Natural killer cell (primary cell): ENCODE results near the gene VAMP2. TPM values are rescaled to one million over a fixed set of nuclear protein-coding genes. Genes with fewer than 3 reads are reported as not detected.

ENCODE experiments used
- ATAC-seq, 3 donors: fragments of 150-1000 bp in 2 of 3; fragments of 200-7000 bp in 1 of 3; cut with Tn5 transposase; 1 replicate in 1 of 3; 2 replicates in 2 of 3; pipeline ENCODE4 v1.10.0; 2021; ENCODE audit warnings: mild to moderate bottlenecking in 2 of 3, moderate library complexity in 2 of 3
- DNase-seq, 2 donors: peaks; one replicate each; pipeline versions ENCODE4 v3.0.0 to v3.0.0-alpha.2; 2013 to 2021; ENCODE audit warnings: mixed read lengths in 1 of 2
- H3K27ac ChIP-seq: one replicate; pipeline ENCODE4 v1.5.1; 2013; ENCODE audit warnings: mild to moderate bottlenecking, low read length
- H3K27me3 ChIP-seq: one replicate; pipeline ENCODE4 v1.6.1; 2013; ENCODE audit warnings: low read length; ENCODE audit not compliant: control insufficient read depth, insufficient read depth
- H3K36me3 ChIP-seq: one replicate; pipeline ENCODE4 v1.6.1; 2013; ENCODE audit warnings: low read length; ENCODE audit not compliant: control insufficient read depth, insufficient read depth
- H3K4me1 ChIP-seq: one replicate; pipeline ENCODE4 v1.6.1; 2013; ENCODE audit warnings: low read length; ENCODE audit not compliant: control insufficient read depth, insufficient read depth
- H3K4me3 ChIP-seq: one replicate; pipeline ENCODE4 v1.5.1; 2013; ENCODE audit warnings: low read length
- H3K9me3 ChIP-seq: one replicate; pipeline ENCODE4 v1.6.1; 2013; ENCODE audit warnings: low read length; ENCODE audit not compliant: control insufficient read depth, insufficient read depth
- H3K27ac Mint-ChIP-seq, 2 donors: one replicate each; pipeline ENCODE4 v1.8.0; 2022; ENCODE audit warnings: mild to moderate bottlenecking in 2 of 2, mixed read lengths in 2 of 2, moderate library complexity in 1 of 2
- H3K27me3 Mint-ChIP-seq, 2 donors: one replicate each; pipeline ENCODE4 v1.8.0; 2022; ENCODE audit warnings: low read depth in 2 of 2, mixed read lengths in 2 of 2
- H3K36me3 Mint-ChIP-seq: one replicate; pipeline ENCODE4 v1.8.0; 2022; ENCODE audit warnings: mixed read lengths
- H3K4me1 Mint-ChIP-seq, 2 donors: one replicate each; pipeline ENCODE4 v1.8.0; 2022; ENCODE audit warnings: mixed read lengths in 2 of 2
- H3K4me3 Mint-ChIP-seq: one replicate; pipeline ENCODE4 v1.8.0; 2022; ENCODE audit warnings: mild to moderate bottlenecking, moderate library complexity, mixed read lengths
- H3K9me3 Mint-ChIP-seq, 2 donors: one replicate each; pipeline ENCODE4 v1.8.0; 2022; ENCODE audit warnings: mixed read lengths in 2 of 2
- CTCF ChIP-seq: fragments of 200-600 bp; IDR thresholded peaks from one replicate; pipeline ENCODE4 v1.8.0; 2022; ENCODE audit warnings: antibody characterized with exemption
- WGBS: methylation state at CpG from one replicate; pipeline ENCODE4 v1.1.7; 2013; ENCODE audit warnings: missing lambda C conversion rate; ENCODE audit not compliant: insufficient coverage; 5-methylcytosine and 5-hydroxymethylcytosine counted together
- intact Hi-C: fragments of 100-400 bp; cut with micrococcal nuclease; formaldehyde crosslinking; loops from one replicate; pipeline ENCODE4 v1.14.2; 2022
- total RNA-seq, 4 donors: library from RNA; stranded (reverse); fragments of 120-200 nt in 1 of 4; gene quantifications; one replicate each; pipeline versions ENCODE4 v1.2.3 to v1.2.4, GENCODE V29; 2013 to 2022

Gene VAMP2
- total RNA-seq, 3 donors from 2014 or later (not counting 1 experiment from before 2014, with no cell fraction given) = 191 to 315 (median 234) TPM

- Histone ChIP-seq H3K4me1 (peaks cover 43% of the 10 kb centered on the region), H3K4me3 (no peak overlapping the region), H3K9me3 (no peaks in the 10 kb centered on the region), H3K27ac (no peak overlapping the region), H3K36me3 (peaks cover 60% of the 10 kb centered on the region), H3K27me3 (no peaks in the 10 kb centered on the region)
- DNase-seq = peak in 1 of 2 donors; percentile 13
- no peak for TF ChIP-seq CTCF
- peak overlapping the region in 1 of 2 donors; percentile 54 for H3K27ac Mint-ChIP-seq
- peak overlapping the region; percentile 42 for H3K4me3 Mint-ChIP-seq
- intact Hi-C loops = no loop called here
- H3K36me3 Mint-ChIP-seq = no peaks in the 10 kb centered on the region
- H3K9me3 Mint-ChIP-seq = no peaks in the 10 kb centered on the region
- 99% methylated on average over 9 of the region's 13 CpGs for WGBS
- ATAC-seq = no peak
- H3K4me1 Mint-ChIP-seq = peaks cover 24 to 26% of the 10 kb centered on the region in 2 donors
- H3K27me3 Mint-ChIP-seq = no peaks in the 10 kb centered on the region
Observed at GRCh38 chr17:8148560-8148959, 14.2 kb downstream of the VAMP2 start.

- no peak for ATAC-seq
- H3K36me3 ChIP-seq = peaks cover 60% of the 10 kb centered on the region
- TF ChIP-seq CTCF = no peak
- Mint-ChIP-seq H3K27ac (peak overlapping the region in 1 of 2 donors; percentile 77), H3K9me3 (no peaks in the 10 kb centered on the region), H3K36me3 (no peaks in the 10 kb centered on the region), H3K4me1 (peaks cover 17 to 26% of the 10 kb centered on the region in 2 donors), H3K27me3 (no peaks in the 10 kb centered on the region), H3K4me3 (peak overlapping the region; percentile 42)
- peak in 1 of 2 donors; percentile 18 for DNase-seq
- peaks cover 36% of the 10 kb centered on the region for H3K4me1 ChIP-seq
- no peak overlapping the region for H3K27ac ChIP-seq
- H3K27me3 ChIP-seq = no peaks in the 10 kb centered on the region
- no peak overlapping the region for H3K4me3 ChIP-seq
- H3K9me3 ChIP-seq = no peaks in the 10 kb centered on the region
- 96% methylated on average over 13 of the region's 13 CpGs for WGBS
- intact Hi-C loops = no loop called here
Observed at GRCh38 chr17:8147805-8148404, 14.8 kb downstream of the VAMP2 start.

- Histone ChIP-seq H3K36me3 (peaks cover 64% of the 10 kb centered on the region), H3K4me1 (peaks cover 30% of the 10 kb centered on the region), H3K9me3 (no peaks in the 10 kb centered on the region), H3K4me3 (no peak overlapping the region), H3K27me3 (no peaks in the 10 kb centered on the region), H3K27ac (no peak overlapping the region)
- DNase-seq (no peak), ATAC-seq (no peak)
- intact Hi-C loops = no loop called here
- whole genome bisulfite sequencing = 96% methylated on average over 26 of the region's 26 CpGs
- Mint-ChIP-seq H3K4me3 (peak overlapping the region; percentile 37), H3K27me3 (no peaks in the 10 kb centered on the region), H3K4me1 (peaks cover 11 to 26% of the 10 kb centered on the region in 2 donors), H3K36me3 (no peaks in the 10 kb centered on the region), H3K9me3 (no peaks in the 10 kb centered on the region), H3K27ac (peak overlapping the region in 1 of 2 donors; percentile 77)
- no peak for TF ChIP-seq CTCF
Observed at GRCh38 chr17:8147141-8147804, 15.5 kb downstream of the VAMP2 start.
